GM18498 (cell line): ENCODE results near the gene HOMEZ.
A peak's percentile ranks its signal among the peaks of the same experiment; 100 is the strongest.
"Not testable (repeated sequence)": the region's sequence is repeated elsewhere in the genome, so short reads cannot be mapped to it uniquely, and the experiment has no call there.

Experiments
- ATAC-seq: cut with Tn5 transposase; IDR thresholded peaks from one replicate; pipeline ENCODE4 v1.9.1; 2021; ENCODE audit warnings: mild to moderate bottlenecking, moderate library complexity; ENCODE audit not compliant: unreplicated experiment

Gene HOMEZ

DNA sequence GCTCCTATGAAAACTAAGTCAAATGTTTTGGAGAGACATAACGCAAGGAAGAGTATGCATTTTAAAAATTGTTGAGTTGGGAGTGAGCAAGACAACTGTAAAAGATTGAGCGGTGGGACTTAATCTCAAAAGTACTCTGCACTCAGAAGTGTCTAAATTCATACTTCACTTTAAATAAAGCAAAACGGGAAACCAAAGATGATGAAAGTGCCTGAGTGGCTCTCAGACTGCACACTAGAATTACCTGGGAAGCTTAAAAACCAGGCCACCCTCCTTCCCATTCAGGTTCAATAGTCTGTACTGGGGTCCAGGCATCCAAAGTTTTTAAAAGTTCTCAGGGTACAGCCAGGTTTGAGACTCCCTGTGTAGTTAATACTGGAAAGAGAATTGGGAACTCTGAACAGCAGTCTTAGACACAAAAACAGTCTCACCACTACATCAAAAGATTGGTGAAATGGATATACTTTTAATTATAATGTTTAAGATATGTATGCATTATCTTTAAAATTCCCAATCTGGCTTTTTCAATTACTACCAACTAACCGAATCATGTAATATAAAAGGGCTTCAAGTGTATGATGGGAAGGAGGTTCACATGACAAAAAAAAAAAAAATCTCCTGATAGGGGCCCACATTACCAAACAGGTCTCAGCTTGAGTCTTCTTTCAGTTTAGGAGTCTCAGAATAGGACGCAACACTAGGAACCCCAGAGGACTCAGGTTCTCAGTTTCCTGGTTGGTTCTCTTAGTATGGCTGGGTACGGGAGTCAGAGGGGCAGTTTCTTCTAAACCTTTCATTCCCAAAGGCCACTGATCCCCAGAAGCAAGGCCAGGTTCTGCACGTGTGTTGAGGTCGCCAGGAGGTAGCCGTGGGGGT, 1.0 kb downstream of the HOMEZ start:
- no peak for ATAC-seq

DNA sequence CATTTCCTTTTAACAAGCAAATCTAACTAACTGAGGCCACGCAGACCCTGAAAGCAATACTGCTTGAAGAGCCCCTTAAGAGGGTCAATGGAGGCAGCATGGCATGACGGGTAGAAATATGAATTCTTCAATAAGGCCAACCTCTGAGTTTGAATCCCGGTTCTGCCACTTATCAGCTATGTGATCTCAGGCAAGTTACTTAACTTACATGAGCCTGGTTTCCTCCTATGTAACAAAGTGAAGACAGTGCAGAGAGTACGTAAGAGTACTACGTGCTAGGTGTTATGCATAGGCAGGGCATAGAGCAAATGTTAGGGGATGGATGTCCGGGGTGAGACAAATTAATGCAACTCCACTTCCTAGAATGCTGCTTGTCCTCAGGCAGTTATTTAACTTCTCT, 4.7 kb downstream of the HOMEZ start:
- ATAC-seq, result no peak

DNA sequence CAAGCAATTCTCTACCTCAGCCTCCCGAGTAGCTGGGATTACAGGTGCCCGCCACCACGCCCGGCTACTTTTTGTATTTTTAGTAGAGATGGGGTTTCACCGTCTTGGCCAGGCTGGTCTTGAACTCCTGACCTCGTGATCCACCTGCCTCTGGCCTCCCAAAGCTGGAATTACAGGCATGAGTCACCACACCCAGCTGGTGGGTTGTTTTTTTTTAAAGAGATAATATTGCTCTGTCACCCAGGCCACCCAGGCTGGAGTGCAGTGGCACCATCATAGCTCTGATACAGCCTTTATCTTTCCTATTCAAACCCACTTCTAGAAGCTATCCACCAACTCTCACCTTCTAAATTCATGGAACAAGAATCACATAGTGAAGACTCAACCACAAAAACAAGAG, 8.0 kb downstream of the HOMEZ start:
- not testable (repeated sequence) for ATAC-seq

DNA sequence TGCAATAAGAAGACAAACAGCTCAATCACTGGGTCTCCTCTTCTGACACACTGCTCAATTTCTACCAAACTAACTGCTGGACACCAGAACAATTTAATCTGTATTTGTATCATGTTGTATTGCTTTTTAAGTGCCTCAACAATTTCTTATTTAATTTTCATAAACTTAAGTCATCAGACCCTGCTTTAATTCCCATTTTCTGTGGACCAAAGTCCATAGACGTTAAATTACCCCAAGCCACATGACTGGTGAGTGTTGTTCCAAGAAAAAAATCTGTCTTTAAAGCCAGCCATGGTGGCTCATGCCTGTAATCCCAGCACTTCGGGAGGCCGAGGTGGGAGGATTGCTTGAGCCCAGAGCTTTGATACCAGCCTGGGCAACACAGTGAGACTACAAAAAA, 8.7 kb downstream of the HOMEZ start:
- no peak for ATAC-seq

DNA sequence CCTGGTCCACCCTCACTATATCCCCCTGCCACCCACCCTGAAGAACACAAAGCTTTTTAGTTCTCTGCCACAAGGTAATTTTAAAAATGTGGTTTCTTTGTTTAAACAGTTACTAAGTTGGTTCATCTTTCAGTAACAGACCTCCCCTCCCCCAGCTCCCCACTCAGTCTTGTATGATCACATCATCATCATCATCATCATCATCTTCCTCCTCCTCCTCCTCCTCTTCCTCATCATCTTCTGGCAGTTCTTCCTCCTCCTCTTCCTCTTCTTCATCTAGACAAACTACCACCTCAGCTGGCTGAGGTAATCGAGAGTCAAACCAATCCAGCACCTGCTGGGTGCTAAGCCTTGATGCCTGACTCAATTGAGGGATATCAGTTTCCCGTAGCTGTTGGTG, 10.5 kb downstream of the HOMEZ start:
- no peak for ATAC-seq

DNA sequence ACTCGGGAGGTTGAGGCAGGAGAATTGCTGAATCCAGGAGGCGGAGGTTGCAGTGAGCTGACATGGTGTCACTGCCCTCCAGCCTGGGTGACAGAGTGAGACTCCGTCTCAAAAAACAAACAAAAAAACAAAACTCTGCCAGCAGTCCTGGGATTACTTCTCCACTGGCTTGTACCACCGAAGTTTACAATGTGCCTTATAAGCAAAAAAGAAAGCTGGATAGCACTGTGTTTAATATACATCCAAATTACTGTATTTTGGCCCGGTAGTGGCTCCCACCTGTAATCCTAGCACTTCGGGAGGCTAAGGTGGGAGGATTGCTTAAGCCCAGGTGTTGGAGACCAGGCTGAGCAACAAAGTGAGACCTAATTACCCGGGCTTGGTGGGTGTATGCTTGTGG, 16.7 kb downstream of the HOMEZ start:
- ATAC-seq, result no peak

DNA sequence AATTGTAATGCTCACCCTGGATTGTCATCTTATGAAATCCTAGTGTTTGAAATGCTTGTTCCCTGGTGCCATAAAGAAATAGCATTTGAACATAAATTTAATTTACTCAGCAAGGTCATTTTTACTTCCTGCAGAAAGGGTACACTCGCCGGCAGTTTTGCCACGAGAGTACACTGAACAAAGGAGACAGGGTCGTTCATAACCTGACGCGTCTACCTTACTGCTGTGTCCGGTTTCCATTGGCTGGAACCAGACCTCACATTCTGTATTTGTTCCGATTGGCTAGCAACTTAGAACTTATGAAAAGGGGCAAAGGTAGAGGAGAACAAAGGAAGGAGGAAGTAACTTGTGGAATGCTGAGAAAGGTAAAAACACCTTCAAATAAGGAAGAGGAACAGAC, 25.1 kb downstream of the HOMEZ start:
- ATAC-seq, result not testable (repeated sequence)

DNA sequence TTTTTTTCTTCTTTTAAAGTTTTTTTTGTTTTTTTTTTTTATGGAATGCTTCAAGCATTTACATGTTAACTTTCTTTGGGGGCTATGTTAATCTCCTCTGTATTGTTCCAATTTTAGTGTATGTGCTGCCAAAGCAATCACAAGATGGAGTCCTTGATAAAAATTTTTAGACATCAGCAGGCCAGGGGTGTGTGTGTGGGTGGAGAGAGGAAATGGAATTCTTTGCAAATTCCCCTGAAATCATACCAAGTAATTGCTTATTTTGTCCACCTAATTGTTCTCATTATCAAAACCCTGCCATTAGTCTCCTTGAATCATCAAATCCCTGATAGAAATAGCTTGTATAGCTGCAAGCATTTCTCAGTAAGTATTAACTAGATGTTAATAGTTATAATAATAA, 26.5 kb downstream of the HOMEZ start:
- no peak for ATAC-seq

DNA sequence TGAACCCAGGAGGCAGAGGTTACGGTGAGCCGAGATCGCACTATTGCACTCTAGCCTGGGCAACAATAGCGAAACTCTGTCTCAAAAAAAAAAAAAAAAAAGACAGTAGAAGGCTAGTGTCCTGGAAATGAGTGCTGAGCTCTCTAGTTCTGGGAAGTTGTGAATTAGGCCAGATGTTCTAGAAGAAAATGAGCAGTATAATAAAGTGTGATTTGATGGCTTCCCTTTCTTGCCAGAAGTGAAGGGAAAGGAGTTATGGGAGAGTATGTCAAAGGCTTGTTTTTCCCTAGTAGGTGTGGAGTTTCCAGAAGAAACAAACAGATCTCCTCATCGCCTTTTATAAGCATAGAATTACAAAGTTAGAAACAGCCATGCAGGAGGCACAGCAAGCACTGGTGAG, 27.7 kb downstream of the HOMEZ start:
- ATAC-seq, result no peak

DNA sequence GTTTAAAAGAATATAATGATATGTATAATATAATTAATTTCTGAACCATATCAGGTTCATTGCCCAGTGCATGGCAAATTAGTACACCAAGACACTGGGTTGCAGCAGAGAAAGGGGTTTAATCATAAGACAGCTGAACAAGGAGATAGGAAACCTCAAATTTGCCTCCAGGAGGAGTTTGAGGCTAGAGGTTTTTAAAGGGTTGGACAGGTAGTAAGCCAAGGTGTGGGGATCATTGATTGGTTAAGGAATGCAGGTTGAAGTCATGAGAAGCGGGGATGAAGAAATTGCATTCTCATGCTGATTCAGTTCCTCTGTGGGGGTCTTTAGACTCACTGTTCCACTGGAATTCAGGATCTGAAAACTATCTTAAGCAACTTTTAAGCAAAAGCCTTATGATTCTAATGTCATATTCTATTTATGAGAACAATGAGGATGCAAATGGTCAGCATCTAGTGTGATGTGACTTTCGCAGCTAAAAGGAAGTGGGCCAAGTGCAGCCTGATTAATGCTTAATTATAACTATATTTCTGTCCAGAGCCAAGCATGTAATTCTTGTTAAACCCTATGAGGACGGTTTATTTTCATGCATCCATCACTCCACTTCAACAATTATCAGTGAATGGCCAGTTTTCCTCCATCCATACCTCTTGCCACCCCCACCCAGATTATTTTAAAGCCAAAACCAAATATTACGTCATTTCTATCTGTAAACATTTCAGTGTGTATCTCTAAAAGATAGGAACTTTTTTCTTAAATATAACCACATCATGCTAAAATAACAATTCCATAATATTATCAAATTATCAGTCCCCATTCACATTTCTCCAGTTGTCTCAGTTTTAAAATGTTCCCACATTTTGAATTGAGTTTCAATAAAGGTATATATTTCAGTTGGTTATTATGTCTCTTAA, 33.3 kb downstream of the HOMEZ start:
- no peak for ATAC-seq

DNA sequence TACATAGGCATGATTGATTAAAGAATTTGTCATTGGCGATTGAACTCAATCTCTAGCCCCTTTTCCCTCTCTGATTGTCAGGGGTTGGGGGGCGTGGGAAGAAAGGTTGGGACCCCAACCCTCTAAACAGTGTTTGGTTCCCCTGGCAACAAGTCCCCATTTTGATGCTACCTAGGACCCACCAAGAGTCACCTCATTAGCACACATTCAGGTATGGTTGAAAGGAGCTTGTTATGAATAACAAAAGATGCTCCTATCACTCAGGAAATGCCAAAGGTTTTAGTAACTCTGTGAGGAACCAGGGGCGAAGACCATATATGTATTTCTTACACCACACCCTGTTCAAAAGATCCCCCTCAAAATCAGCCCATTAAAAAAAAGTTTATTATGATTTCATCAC, 33.9 kb downstream of the HOMEZ start:
- no peak for ATAC-seq

DNA sequence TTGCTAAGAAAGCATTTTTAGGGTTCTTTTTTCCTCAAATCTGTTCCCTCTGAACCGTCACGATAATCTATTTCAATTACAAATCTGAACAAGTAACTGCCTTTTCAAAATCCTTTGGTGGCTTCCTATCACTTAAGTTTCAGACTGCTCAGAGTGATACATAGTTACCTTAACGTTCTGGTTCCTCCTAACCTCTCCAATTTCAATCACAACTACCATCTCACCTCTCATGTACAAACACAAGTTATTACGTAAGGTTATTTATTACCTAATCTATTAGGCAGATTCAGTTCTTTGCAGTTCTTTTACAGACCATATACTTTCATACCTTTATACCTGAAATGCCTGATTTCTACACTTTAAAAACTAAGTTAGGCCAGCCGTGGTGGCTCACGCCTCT, 36.1 kb downstream of the HOMEZ start:
- no peak for ATAC-seq

DNA sequence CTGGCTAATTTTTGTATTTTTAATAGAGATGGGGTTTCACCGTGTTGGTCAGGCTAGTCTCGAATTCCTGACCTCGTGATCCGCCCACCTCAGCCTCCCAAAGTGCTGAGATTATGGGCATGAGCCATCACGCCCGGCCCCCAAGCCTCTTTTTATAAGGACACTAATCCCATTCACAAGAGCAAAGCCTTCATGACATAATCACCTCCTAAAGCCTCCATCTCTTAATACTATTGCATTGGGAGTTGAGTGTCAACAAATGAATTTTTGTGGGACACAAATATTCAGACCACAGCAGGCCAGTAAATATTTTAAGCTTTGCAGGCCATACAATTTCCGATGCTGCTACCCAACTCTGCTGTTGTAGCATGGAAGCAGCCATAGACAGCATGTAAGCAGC, 37.3 kb downstream of the HOMEZ start:
- ATAC-seq, result no peak

DNA sequence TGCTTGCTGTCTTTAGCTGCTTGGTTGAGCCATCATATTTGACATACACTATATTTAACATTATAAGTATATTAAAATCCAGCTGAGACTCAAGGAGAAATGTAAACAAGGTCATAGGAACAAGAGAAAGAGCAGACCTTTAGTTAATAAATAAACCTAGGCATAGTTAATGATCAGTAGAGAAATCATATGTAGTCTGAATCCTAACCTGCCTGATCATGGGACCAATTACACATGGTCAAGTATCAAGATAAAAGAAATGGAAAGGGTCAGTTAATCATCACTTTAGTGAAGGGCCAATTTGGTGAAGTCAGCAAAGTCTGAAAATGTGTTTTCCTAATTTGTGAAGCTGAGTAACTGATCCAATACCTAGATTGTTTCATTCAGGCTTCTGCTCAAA, 40.6 kb downstream of the HOMEZ start:
- ATAC-seq, result no peak

DNA sequence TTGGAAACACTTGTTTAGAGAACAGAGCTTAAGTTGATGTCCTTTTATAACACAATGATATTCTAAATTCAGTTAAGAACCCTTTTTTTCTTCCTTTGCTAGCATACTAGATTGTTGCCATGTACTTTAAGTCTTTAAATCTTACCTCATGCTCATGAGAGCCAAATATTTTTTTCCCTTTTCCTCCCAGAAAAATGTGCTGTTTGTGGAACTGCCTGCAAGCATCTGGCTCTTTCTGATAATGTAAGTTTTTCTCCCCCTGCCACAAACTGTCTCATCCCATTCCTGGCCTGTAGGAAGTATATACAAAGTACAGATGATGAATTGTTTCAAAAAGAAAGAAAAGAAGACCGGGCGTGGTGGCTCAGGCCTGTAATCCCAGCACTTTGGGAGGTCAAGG, 42.9 kb downstream of the HOMEZ start:
- no peak for ATAC-seq

DNA sequence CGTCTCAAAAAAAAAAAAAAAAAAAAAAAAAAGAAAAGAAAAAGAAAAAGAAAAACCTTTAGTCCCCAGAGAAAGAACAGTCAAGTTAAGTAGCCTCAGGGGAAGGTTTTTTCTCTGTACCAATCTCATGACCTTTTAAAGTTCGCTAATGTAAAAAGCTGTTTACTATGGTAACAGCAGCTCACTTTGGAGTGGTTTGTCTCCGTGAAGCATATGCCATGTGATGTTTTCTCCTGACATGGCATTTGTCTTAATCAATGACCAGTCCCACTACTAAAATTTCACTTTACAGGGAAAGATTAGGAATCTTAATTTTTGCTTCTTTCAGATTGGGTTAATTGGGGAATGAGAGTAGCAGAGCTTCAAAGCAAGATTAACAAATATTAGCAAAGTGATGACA, 43.9 kb downstream of the HOMEZ start:
- ATAC-seq, result no peak

DNA sequence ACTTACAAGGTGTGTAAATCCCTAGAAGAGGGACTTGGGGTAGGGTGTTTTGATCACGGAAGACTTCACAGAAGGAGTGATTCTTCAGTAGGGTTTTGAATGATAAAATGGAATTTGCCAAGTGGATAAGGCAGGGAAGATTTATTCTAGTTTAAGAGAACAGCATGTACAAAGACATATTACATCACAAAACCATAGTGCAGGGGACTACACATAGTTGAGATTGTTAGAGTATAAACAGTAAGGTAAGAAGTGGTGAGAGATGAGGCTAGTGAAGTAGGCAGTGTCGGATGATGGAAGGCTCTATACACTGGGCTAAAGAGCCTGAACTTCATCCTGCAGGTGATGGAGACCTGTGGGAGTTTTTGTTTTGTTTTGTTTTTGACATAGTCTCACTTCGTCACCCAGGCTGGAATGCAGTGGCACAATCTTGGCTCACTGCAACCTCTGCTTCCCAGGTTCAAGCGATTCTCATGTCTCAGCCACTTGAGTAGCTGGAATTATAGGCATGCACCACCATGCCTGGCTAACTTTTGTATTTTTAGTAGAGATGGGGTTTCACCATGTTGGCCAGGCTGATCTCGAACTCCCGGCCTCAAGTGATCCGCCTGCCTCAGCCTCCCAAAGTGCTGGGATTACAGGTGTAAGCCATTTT, 44.7 kb downstream of the HOMEZ start:
- ATAC-seq, result not testable (repeated sequence)

DNA sequence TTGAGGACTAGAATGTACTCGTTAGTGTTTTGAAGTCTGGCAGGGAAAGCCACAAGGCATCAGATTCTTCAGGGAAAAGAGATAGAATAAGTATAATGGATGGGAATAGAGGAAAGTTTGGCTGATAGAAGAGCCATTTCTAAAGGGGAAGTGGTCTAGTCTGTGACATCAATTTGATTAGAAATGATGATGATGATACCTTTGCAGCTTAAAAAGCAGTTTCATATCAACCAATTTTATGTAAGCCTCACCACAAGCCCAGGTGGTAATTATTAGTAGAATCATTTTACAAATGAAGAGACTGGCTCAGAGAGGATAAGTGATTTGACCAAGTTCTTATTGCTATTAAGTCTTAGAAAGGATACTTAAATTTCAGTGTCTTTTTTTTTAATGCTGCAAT, 45.3 kb downstream of the HOMEZ start:
- ATAC-seq, result no peak

DNA sequence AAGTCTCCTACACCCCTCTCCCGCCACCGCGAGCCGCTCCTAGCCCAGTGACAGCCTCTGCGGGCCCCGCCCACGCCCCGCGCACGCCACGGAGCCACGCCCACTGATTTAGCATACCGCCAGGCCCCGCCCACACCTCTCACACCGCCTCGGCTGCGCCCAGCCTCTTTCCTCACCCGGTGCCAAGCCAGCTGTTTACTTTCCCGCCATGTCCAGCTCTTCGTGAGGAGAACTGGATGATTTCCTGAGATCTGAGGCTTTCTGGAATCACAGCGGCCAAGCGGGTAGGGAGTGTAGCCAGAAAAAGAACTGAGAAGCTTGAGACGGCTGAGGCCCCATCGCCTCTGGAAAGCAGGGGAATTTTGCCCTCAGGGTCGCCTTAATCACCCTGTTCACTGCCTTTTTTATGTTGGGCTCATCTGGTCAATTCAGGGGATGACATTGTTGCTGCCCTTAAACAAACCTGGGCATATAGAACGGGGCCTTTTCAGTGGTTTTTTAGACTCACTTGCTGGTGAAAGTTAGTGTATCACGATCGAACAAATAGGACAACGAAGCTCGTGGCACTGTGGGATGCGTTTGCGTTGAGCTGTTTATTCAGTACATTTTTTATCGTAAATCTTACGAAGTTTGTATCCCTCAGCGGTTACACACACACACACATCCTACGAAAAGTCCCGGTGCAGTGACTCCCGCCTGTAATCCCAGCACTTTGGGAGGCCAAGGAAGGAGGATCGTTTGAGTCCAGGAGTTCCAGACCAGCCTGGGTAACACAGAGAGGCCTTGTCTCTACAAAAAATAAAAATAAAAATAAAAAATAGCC, 47.9 kb downstream of the HOMEZ start, which contains the start of gene RNF212B:
RNF212B (plus strand) TSS at position 165 of the 823 bp plus-strand sequence. CDS start 2,410 bp downstream, outside the sequence.
- ATAC-seq, result peak; percentile 54

DNA sequence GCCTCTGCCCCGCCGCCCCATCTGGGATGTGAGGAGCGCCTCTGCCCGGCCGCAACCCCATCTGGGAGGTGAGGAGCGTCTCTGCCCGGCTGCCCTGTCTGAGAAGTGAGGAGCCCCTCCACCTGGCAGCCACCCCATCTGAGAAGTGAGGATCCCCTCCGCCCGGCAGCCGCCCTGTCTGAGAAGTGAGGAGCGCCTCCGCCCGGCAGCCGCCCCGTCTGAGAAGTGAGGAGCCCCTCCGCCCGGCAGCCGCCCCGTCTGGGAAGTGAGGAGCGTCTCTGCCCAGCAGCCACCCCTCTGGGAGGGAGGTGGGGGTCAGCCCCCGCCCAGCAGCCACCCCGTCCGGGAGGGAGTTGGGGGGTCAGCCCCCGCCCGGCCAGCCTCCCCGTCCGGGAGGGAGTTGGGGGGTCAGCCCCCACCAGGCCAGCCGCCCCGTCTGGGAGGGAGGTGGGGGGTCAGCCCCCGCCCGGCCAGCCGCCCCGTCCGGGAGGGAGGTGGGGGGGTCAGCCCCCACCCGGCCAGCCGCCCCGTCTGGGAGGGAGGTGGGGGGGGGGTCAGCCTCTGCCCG, 53.6 kb downstream of the HOMEZ start:
- not testable (repeated sequence) for ATAC-seq
